Measurements from ENCODE around the gene RNF26.
"Not testable (repeated sequence)": the region's sequence is repeated elsewhere in the genome, so short reads cannot be mapped to it uniquely, and the experiment has no call there.

The RNF26 gene

GRCh38 chr11:119371778-119372182, 37.5 kb downstream of the RNF26 start:
- DNase-seq (ENCODE audit: low read depth), result no peak

DNA sequence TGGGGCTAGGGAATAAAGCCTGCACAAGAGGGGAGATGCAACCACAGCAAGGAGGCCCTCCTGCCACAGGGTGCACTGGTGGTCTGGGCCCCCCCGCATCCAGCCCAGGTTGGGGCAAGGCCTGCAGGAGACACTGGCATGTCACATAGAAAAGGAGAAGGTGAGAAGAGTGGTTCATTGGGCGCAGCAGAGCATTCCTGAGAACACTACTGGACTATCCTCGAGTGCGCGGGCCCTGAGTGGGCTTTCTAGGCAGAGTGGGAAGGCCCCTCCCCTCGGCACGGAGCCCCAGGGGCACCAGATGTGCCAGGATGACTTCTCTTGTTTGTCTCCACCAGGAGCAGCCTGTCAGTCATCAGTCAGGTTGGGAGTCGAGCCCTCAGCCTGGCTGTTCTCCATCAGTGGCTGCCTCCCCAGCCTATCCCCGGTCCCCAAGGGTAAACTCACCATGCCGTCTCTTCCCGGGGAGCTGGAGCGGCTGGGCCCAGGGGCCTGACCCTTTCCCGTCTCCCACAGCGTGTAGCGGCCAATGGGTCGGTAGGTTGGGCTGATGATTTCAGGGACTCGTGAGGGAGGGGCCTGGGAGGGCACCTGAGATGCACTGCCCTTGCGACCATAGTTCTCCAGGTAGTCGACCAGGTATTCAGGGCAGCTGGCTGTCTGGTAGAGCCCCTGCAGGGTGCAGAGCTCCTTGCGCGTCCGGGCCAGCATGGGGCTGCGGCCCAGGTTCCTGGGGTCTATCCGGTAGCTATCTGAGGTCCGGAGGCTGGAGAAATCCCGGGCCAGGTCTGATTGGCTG, 38.1 kb downstream of the RNF26 start:
- DNase-seq (ENCODE audit: low read depth), result no peak

- DNase-seq (ENCODE audit: low read depth), result no peak
Measured at GRCh38 chr11:119373059-119373920, 39.0 kb downstream of the RNF26 start.

- no peak for DNase-seq (ENCODE audit: low read depth)
Measured at GRCh38 chr11:119373921-119374631, 39.7 kb downstream of the RNF26 start.

DNA sequence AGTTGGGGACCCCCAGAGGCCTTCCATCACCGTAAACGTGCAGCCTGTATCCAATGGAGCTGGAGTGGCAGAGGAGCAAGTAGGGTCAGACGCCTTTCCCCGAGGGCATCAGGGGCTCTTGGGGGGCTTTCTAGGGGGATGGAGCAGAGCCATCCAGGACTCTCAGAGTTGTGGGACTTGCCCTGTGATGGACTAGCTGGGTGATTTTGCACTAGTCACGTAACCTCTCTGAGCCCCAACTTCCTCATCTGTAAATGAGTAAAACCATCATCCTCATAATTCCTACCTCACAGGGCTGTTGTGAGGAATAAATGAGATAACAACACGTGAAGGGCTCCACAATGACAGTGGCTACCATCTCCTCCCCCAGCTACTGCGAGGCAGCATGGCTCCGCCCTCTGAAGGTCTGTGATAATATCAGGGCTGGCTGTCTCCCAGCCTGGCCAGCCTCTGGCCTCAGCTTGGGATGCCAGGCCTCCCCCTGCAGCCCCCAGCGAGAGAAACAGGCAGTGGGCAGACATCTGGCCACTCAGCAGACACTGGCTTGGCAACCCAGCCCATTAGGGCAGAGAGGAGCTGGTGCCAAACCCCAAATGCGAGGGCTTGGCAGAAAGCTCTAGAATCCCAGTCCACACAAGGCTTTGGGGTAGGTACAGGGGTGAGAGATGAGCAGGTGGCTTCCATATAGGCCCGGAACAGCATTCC, 40.5 kb downstream of the RNF26 start:
- DNase-seq (ENCODE audit: low read depth), result no peak

- no peak for DNase-seq (ENCODE audit: low read depth)
Measured at GRCh38 chr11:119375337-119376196, 41.2 kb downstream of the RNF26 start.

GRCh38 chr11:119376197-119376847, 42.0 kb downstream of the RNF26 start:
- no peak for DNase-seq (ENCODE audit: low read depth)

DNA sequence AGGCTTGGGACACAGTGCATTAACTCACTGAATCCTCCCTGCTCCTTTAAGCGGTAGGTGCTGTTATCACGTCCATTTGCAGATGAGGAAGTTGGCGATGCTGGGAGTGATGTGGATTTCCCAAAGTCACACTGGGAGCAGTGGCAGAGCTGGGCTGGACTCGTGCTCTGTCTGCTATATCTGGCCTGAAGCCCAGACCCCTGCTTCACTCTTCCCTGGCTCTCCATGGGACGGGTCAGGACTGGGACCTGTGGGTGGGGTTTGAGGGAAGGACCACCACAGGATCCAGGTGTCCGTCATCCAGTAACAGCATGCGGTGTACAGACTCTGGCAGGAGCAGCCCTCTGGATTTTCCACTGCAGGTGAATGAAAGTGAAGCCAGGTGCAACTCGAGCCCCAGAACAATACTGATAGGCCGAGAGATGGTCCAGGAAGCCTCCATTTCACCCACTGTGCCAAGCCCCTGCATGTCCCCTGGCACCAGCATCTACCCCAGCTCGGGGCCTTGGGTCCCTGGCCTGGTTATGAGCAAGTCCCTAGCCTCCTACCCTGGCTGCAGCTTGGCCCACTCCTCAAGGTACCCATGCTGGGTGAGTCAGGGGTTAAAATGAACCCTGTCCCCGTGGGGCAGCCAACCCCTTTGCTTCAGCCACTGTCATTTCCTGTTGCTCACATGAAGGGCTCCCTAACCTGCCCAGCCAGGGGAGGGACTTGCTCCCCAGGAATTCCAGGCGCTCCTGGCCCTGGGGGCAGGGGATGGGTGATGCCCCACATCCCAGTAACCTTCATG, 43.0 kb downstream of the RNF26 start:
- no peak for DNase-seq (ENCODE audit: low read depth)

DNA sequence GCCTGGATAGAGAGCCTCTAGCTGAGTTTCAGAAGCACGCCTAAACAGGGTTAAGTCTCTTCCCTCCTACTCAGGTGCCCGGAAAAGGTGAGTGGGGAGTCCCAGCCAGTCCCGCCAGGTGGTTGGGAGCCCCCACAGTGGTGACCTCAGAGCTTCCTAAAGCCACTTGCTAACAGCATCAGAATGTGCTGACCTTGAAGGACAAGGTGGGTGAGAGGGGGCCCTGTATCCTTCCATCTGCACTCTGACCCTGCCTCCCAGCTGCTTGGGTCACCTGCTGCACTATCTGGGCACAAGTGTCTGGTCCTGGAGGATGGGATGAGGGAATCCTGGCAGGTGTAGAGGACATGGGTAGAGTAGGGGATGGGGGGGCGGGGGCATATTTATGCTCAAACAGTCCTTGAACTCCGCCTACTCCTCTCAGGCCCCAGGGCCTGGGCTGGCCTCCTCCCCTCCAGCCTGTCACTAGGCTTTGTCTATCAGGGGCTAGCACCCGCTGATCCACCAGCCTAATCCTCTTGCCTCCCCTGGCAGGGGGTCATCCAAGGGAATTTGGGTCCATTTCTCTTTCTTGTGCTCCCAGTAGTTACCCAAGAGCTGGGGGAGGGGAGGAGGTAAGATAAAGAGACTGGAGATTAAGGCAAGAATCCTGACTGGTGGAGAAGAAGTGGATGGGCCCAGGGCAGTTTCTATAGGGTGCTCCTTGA, 43.8 kb downstream of the RNF26 start:
- DNase-seq (ENCODE audit: low read depth), result no peak

DNA sequence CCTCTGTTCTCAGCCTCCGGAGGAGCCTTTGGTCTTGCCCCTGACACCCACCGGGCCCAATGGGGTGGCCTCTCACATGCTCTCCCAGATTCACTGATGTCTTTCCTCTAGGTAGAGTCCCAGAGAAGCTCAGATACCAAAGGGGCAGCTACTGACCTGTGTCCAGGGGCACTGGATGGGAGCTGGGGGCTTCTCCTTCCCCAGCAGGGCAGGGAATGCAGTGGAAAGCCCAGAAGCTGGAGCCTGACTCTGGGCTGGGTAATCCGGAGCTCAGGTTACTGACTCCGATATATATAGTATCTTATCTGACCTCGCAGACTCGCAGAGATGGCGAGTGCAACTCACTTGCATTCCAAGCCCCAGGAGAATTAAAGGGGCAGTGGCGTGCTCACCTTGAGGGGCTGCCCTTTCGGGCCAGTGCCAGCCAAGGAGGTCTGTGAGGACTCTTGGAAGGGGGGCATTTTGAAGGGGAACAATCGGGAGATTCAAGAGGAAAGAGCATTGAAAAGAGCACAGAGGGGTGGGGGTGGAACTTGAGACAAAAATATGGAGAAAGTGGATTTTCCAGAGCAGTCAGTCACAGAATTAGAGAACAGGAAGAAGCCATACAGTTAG, 44.6 kb downstream of the RNF26 start:
- no peak for DNase-seq (ENCODE audit: low read depth)

DNA sequence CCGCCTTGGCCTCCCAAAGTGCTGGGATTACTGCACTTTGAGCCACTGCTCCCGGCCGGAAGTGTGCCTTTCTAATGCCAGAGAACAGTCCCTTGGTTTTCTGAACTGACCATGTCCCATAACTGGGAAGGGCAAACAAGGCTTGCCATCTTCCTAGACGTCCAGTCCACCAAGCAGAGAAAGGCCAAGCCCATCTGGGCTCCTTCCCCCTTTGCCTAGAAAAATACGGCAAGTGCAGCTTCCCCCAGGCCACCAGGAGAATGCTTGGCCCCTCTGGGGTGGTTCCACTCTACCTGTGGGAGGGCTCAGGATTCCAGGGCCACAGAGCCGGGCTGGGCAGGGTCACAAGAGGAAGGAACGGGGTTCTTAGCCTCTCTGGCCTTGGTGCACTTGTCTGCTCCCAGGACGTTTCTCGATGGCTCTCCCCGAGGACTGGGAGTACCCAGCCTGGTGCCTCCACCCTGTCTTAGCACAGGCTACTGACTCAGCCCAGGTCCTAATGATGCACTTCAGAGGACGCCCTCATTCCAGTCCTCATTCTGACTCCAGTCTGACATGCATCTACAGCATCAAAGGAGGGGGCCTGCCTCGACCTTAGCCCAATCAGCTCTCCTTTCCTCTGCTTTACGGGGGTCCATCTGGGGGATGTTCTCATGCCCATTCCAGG, 46.0 kb downstream of the RNF26 start:
- no peak for DNase-seq (ENCODE audit: low read depth)

DNA sequence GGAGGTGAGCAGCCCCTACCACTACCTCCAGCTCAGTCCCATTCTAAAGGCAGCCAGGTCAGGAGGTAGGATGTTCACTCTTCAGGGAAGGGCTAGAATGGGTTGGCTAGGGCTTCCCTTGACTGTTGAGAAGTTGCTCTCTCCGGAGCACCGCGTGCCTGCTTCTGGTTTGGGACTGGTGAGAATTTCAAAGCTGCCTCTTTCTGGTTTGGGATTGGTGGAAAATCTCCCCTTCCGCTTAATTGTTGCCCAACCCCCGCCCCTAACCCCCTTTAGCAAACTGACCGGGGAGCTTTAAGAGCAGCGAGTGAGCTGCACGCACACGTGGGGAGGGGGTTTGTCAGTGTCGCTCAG, 46.5 kb downstream of the RNF26 start:
- DNase-seq (ENCODE audit: low read depth), result no peak

DNA sequence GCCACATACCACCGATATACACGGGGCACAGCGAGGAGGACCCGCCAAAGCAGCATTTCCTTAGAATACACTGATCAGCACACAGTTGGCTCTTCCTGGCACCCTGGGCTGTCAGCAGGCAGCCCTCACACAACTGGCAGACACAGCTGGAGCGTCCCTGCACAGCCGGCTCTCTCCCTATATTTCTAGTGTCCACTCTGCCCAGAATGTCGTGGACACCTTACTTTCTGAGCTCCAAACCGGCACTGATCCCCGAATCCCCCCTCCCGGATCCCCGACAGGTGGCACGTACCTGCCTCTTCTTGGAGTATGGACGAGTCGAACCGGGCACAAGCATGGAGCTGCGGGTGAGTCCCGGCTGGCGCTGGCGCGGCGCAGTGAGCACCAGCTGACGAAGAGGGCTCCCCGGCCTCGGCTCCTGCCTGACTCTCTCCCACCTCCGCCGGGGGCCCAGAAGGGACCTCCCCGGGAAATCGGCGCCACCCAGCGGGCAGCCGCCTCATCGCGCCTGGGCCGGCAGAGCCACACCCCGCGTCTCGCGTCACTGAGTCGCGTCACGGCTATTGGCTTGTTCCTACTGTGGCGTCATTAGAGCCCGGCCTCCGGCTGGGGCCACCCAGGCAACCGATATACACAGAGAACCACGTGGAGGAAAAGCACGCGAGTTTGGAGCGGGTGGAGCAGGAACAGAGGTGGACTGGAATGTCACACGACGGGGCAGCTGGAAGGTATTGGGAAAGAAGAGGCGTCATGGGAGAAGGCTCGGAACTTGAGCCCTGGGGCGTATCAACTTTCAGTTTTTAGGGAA, 47.1 kb downstream of the RNF26 start, which contains the start of gene USP2:
Gene USP2, minus strand, starts transcription at position 510 of the 808 bp plus-strand sequence. CDS start 8,210 bp downstream, outside the sequence.
- peak; percentile 92 for DNase-seq (ENCODE audit: low read depth)

DNA sequence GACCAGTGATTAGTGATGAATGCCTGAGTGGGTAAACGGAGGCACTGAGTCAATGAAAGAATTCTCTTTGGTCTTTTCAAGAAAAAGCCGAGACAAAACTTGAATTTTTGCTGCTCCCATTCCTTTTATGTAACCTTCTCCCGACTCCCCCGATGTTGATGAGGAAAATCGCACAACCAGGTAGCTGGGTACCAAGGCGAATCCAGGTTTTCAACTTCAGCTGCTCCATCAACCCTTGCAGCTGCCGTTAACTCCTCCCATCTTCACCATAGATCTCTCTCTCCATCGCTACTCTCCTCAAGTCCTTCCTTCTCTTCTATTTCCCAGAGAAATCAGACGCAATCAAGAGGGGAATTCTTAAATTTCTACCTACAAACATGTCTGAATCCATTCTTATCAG, 47.8 kb downstream of the RNF26 start:
- DNase-seq (ENCODE audit: low read depth), result no peak

GRCh38 chr11:119382513-119382912, 48.2 kb downstream of the RNF26 start:
- not testable (repeated sequence) for DNase-seq (ENCODE audit: low read depth)

GRCh38 chr11:119384332-119384731, 50.0 kb downstream of the RNF26 start:
- no peak for DNase-seq (ENCODE audit: low read depth)

All from stimulated activated CD8-positive, alpha-beta memory T cell treated with anti-CD3 and anti-CD28 coated beads, Interleukin-15, amount 100 ng/mL, for 1 hour (primary cell).